ENCODE measurements around the gene GPBP1L1. TPM values are rescaled to one million over a fixed set of nuclear protein-coding genes. Genes with fewer than 3 reads are reported as not detected.

GPBP1L1 gene
- total and polyA plus RNA-seq, 2 of the 13 experiments (the other 11 are each of a cell fraction or from before 2014, with no cell fraction given), result 45.9 to 86.1 TPM

GRCh38 chr1:45673956-45674355 is 12.4 kb downstream of the GPBP1L1 start:
- ChIA-PET POLR2A (interaction anchor here (0.9 to 1.1 kb wide), 2 partner anchors 13 to 17 kb away, joined by 4 to 8 read pairs; partner anchors contain the start of gene GPBP1L1), CTCF (ENCODE audit: low intra/inter-chr PET ratio, low total read pairs) (no interaction called here)
- in situ Hi-C loops (cut with HindIII; ENCODE audit: extremely low pct_ligation_motif_present, low pct_unique_long_range_greater_than_20kb), result no loop called here
- no peaks in the 10 kb centered on the region for H3K9me3 ChIP-seq (ENCODE audit: low read length)
- no peak overlapping the region for H3K4me2 ChIP-seq (ENCODE audit: low read depth, low read length)
- intact Hi-C loops (cut with micrococcal nuclease; ENCODE audit: unreplicated experiment), result no loop called here
- no peak overlapping the region for H3K27ac ChIP-seq (ENCODE audit: extremely low read length, insufficient read depth, low read length)
- H4K20me1 ChIP-seq (ENCODE audit: insufficient read depth, low read length), result peaks cover 91% of the 10 kb centered on the region
- ATAC-seq (no peak), DNase-seq (ENCODE audit: low spot score) (no peak), FAIRE-seq (no peak)
- no TSS peak for BruUV-seq (replicated peaks)
- 96% methylated on average over 4 of the region's 4 CpGs for WGBS (ENCODE audit: low lambda C conversion rate)
- no peak overlapping the region for H3K4me3 ChIP-seq (replicated peaks in 1 of 3; ENCODE audit: insufficient read depth in 1 of 3, low read depth in 2 of 3, low read length in 3 of 3)
- H3K4me1 ChIP-seq (ENCODE audit: insufficient read depth, low read length), result peaks cover 62% of the 10 kb centered on the region
- H3K79me2 ChIP-seq (ENCODE audit: insufficient read depth, low read length), result peaks cover 95% of the 10 kb centered on the region
- no peaks in the 10 kb centered on the region for H3K27me3 ChIP-seq (ENCODE audit: control insufficient read depth in 1 of 2, insufficient read depth in 2 of 2, low read length in 2 of 2)
- no peak for TF ChIP-seq ASH2L (IDR thresholded peaks at IDR 0.05; ENCODE audit: insufficient read length, low read depth, low read length)
- no peak for TF ChIP-seq GATA4 (IDR thresholded peaks at IDR 0.05; ENCODE audit: borderline replicate concordance, low read depth)
- no peak for TF ChIP-seq CSRNP1 (CRISPR knock-in tag; IDR thresholded peaks at IDR 0.05)
- TF ChIP-seq, protein P1, sequence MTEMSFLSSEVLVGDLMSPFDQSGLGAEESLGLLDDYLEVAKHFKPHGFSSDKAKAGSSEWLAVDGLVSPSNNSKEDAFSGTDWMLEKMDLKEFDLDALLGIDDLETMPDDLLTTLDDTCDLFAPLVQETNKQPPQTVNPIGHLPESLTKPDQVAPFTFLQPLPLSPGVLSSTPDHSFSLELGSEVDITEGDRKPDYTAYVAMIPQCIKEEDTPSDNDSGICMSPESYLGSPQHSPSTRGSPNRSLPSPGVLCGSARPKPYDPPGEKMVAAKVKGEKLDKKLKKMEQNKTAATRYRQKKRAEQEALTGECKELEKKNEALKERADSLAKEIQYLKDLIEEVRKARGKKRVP (CRISPR knock-in tag; IDR thresholded peaks at IDR 0.05), result peak in 1 of 2 experiments; percentile 55; a peak in 1 of 4 replicates
- TF ChIP-seq ATF7 (IDR thresholded peaks at IDR 0.05), result peak; percentile 20; the same call in 1 of the 2 replicates
- TF ChIP-seq ATF7 (CRISPR knock-in tag; IDR thresholded peaks at IDR 0.05), result no peak
- TF ChIP-seq ZNF598 (CRISPR knock-in tag; IDR thresholded peaks at IDR 0.05; ENCODE audit: borderline replicate concordance), result no peak
- TF ChIP-seq ZNF30 (CRISPR knock-in tag; IDR thresholded peaks at IDR 0.05), result no peak
- H3K36me3 ChIP-seq (replicated peaks in 1 of 2; ENCODE audit: control insufficient read depth in 1 of 2, insufficient read depth in 2 of 2, low read length in 2 of 2), result peaks cover 0 to 10% of the 10 kb centered on the region in 2 experiments; a peak in 1 of 5 replicates
- H2AFZ ChIP-seq (ENCODE audit: low read length), result no peak overlapping the region
- no peak overlapping the region for H3K9ac ChIP-seq (ENCODE audit: insufficient read depth, low read depth, low read length)
